Ovary (tissue), 3 donors: Measurements from ENCODE around the gene NPIPB12.
"Not testable (repeated sequence)": the region's sequence is repeated elsewhere in the genome, so short reads cannot be mapped to it uniquely, and the experiment has no call there.

Source experiments
- EP300 ChIP-seq: sonication (generic); formaldehyde crosslinking; IDR thresholded peaks from one replicate; pipeline ENCODE4 v1.6.1; 2017; ENCODE audit warnings: antibody characterized with exemption
- TF ChIP-seq, protein P1 (sequence below), 3 donors: fragments of 450-650 bp in 2 of 3; fragments of 200-600 bp in 1 of 3; IDR thresholded peaks; one replicate each; pipeline versions ENCODE4 v1.5.1 to v1.8.0; 2016 to 2022; ENCODE audit warnings: antibody characterized with exemption in 3 of 3, mild to moderate bottlenecking in 1 of 3
- donor health status: DM: no; HTN: no; CAD: no.

DNA sequence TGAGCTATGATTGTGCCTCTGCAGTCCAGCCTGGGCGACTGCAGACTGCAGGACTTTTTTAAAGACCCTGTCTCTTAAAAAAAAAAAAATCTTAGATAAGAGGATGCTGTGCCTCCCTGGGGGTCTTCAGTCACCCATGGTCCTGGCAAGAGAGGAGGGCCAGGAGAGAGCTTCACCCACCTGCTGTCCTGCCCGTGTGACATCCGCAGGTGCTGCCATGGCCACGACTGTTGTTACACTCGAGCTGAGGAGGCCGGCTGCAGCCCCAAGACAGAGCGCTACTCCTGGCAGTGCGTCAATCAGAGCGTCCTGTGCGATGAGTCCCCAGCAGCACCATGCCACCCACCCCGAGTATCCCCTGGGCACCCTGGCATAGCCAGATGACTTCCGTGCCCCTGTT is 23.9 kb downstream of the NPIPB12 start:
- TF ChIP-seq, protein P1, sequence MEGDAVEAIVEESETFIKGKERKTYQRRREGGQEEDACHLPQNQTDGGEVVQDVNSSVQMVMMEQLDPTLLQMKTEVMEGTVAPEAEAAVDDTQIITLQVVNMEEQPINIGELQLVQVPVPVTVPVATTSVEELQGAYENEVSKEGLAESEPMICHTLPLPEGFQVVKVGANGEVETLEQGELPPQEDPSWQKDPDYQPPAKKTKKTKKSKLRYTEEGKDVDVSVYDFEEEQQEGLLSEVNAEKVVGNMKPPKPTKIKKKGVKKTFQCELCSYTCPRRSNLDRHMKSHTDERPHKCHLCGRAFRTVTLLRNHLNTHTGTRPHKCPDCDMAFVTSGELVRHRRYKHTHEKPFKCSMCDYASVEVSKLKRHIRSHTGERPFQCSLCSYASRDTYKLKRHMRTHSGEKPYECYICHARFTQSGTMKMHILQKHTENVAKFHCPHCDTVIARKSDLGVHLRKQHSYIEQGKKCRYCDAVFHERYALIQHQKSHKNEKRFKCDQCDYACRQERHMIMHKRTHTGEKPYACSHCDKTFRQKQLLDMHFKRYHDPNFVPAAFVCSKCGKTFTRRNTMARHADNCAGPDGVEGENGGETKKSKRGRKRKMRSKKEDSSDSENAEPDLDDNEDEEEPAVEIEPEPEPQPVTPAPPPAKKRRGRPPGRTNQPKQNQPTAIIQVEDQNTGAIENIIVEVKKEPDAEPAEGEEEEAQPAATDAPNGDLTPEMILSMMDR (IDR thresholded peaks at IDR 0.05): not testable (repeated sequence)
- not testable (repeated sequence) for TF ChIP-seq EP300
